ENCODE measurements around the gene COX4I2.
"Not testable (repeated sequence)": the region's sequence is repeated elsewhere in the genome, so short reads cannot be mapped to it uniquely, and the experiment has no call there.

COX4I2 gene

GRCh38 chr20:31637660-31638059 is at the start of gene COX4I2:
Gene COX4I2, plus strand, starts transcription at chr20:31637912. Its CDS starts 1,106 bp downstream, at chr20:31639018.
- DNase-seq = no peak

GRCh38 chr20:31590717-31591225 is 46.9 kb upstream of the COX4I2 start:
- DNase-seq = no peak

GRCh38 chr20:31593221-31594001 is 44.3 kb upstream of the COX4I2 start:
- peak in 1 of 2 experiments; percentile 40 for DNase-seq

- no peak for DNase-seq
These were observed 43.6 kb upstream of the COX4I2 start for GRCh38 chr20:31594002-31594557.

GRCh38 chr20:31594558-31595379 is 42.9 kb upstream of the COX4I2 start:
- DNase-seq = peak in 1 of 2 experiments; percentile 24

- no peak for DNase-seq
These were observed 42.4 kb upstream of the COX4I2 start for GRCh38 chr20:31595380-31595653.

- no peak for DNase-seq
These were observed 41.9 kb upstream of the COX4I2 start for GRCh38 chr20:31595654-31596411.

GRCh38 chr20:31596412-31596715 is 41.3 kb upstream of the COX4I2 start:
- DNase-seq = not testable (repeated sequence)

- DNase-seq = peak in 1 of 2 experiments; percentile 50
These were observed 40.8 kb upstream of the COX4I2 start for GRCh38 chr20:31596831-31597480.

GRCh38 chr20:31597481-31597855 is 40.2 kb upstream of the COX4I2 start:
- no peak for DNase-seq

GRCh38 chr20:31602431-31602778 is 35.3 kb upstream of the COX4I2 start:
- DNase-seq = no peak

GRCh38 chr20:31602779-31603441 is 34.8 kb upstream of the COX4I2 start:
- peak in 1 of 2 experiments; percentile 26 for DNase-seq

GRCh38 chr20:31603822-31604566 is 33.7 kb upstream of the COX4I2 start:
- peak; percentile 99 to 100 for DNase-seq

- DNase-seq = no peak
These were observed 33.1 kb upstream of the COX4I2 start for GRCh38 chr20:31604567-31605030.

- peak; percentile 97 to 98 for DNase-seq
These were observed 32.4 kb upstream of the COX4I2 start, which contains the start of gene ID1 for GRCh38 chr20:31605031-31605901. Gene ID1, plus strand, starts transcription at chr20:31605289. Its CDS starts 99 bp downstream, at chr20:31605388.

- no peak for DNase-seq
These were observed 31.6 kb upstream of the COX4I2 start for GRCh38 chr20:31605902-31606803.

GRCh38 chr20:31606804-31607639 is 30.7 kb upstream of the COX4I2 start:
- DNase-seq = peak; percentile 68 to 87
